HG02642 (cell line): Measurements from ENCODE around the gene TSKU.
"Not testable (repeated sequence)": the region's sequence is repeated elsewhere in the genome, so short reads cannot be mapped to it uniquely, and the experiment has no call there.

ENCODE experiments used
- ATAC-seq: cut with Tn5 transposase; IDR thresholded peaks from one replicate; pipeline ENCODE4 v1.9.1; 2021; ENCODE audit warnings: mild to moderate bottlenecking; ENCODE audit not compliant: unreplicated experiment, poor library complexity

Gene TSKU

GRCh38 chr11:76783294-76783895 is at the start of gene TSKU:
Gene TSKU (plus strand): TSS chr11:76783356. CDS start chr11:76795617, 12,261 bp downstream.
- ATAC-seq = no peak

- ATAC-seq = not testable (repeated sequence)
Observed at GRCh38 chr11:76733906-76734305, 49.2 kb upstream of the TSKU start.

DNA sequence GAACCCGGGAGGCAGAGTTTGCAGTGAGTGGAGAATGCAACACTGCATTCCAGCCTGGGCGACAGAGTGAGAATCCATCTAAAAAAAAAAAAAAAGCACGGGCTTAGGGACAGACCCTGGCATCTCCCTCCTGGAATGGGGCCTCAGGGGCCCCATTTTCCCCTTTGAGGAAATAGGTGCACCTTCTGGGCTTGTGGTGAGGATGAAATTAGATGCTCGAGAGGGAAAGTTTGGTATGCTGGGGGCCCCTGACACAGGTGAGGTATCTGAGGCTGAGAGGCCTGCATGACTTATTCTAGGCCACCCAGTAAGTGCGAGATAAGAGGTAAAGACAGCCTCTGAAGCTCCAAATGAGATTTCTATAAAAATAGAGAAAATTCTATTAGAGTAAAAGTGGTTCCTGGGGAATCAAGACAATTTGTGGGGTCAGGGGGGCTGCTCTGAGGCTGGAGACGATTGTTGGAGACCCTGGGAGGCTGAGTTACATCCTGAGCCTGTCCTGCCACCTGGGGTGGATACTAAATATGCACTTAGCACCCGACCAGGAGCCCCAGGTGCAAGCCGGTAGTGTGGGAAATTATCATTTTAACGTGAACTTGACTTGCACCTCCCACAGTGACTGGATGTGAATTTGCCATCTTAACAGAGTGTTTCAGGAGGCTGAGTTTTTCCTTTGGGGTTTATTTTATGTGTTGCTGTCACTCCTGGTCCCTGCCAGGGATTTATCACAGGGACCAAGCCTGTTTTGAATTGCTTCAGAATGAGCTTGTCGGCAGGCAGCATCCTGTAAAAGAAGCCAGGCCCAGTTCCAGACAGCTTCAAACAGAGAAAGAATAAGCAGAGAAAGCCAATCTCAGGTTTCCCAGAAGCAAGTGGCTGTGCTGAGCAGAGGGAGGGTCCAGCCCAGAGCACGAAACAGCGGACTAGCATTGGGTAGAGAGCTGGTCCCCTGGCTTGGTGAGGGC is 48.4 kb upstream of the TSKU start:
- ATAC-seq = no peak

- ATAC-seq = no peak
Observed at GRCh38 chr11:76735841-76736240, 47.3 kb upstream of the TSKU start.

DNA sequence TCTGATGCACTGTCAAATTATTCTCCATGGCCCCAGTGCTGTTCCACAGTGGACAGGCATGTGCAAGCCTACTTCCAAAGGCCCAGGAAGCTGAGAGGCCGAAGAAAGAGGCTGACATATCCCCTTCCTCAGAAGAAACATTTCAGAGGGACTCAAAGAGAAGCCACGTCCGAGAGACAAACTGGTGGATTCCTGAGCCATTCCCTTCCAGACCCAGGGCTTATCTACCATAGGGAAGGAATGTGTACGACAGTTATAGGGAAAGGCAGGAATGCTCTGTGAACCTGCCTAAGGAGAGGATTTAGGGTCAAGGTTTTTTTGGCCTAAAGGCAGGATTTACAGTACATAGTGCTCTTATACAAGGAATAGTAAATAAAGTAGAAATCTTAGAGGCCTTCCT is 46.9 kb upstream of the TSKU start:
- no peak for ATAC-seq

DNA sequence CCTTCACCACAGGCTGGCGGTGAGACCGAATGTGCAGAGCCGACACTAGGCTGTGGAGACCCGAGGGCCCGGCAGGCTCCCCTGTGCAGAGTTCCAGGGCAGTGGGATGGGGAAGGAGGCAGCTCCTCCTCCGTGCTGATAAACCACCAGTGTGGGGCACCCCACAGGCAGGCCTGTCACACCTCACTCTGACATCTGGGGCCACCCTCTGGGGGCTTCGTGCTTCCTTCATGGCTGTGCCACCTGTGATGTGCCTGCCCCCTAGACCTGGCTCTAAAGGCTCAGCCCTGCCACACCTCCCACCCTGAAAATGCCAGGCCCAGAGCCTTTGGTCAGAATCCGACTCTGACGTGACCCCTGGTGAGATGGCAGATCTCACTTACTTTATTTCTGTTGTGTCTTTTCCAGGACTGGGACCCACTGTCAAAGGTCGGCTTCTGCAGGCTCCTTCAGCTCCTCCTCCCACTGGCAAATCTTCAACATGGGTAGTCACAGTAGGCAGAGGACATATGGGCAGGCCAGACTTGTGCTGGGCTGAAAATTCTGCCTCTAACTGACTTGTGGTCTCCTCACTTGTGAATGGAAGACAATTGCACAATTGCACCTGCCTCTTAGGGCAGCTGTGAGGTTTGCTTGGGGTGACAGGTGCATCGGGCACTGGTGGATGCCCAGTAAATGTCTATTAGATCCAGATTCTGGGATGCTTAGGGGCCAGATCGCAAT is 46.2 kb upstream of the TSKU start:
- ATAC-seq = no peak

- no peak for ATAC-seq
Observed at GRCh38 chr11:76738618-76739240, 44.4 kb upstream of the TSKU start.

DNA sequence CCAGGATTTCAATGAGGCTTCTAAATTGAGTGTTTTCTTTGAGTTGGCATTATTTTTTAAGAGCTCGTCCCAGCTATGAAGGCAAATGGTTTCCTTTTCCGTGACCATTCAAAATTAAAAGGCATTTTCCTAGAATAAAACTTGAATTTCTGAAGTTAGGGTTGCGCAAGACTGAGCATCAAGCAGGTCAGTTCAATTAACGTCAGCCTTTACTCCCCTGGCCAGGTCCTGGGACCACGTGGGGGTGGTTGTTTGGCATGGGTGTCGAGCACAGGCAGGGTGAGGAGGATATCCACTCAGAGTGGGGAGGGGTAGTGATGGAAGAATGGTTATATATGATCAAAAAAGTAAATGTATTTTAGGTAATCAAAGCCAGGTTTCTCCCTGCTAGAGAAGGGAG is 43.4 kb upstream of the TSKU start:
- ATAC-seq = no peak

DNA sequence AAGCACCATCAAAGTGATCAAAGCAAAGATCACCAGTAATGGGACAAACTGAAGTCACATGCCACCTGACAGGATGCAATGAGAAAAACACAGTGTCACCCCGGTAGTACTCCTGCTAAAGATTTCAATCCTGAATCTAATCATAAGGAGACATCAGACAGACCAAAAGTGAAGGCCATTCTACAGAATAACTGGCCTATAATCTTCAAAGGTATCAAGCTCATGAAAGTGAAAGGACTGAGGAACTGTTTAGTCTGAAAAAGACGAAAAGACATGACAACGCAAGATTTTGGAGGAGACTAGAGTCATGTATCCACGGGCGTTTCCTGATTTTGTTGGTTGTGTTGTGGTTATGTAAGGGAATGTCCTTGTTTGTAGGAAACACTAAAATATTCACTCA is 42.4 kb upstream of the TSKU start:
- ATAC-seq = no peak

DNA sequence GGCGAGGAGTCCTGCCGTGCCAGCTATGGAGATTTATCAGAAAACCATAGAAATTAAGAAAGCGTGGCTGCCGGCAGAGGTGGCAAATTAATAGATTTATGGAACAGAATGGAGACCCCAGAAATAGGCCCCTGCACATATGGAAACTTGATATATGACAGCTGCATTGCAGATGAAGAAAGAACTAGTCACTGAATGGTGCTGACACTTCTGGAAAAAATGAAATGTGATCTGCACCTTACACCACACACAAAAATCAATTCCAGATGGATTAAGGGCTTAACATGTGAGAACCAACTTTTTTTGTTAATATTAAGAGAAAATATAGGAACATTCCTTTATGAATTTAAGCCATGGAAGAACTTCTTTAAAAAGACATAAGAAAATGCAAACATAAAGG is 40.3 kb upstream of the TSKU start:
- ATAC-seq = no peak

- no peak for ATAC-seq
Observed at GRCh38 chr11:76744186-76745043, 38.7 kb upstream of the TSKU start.

GRCh38 chr11:76745044-76745376 is 38.1 kb upstream of the TSKU start:
- no peak for ATAC-seq

DNA sequence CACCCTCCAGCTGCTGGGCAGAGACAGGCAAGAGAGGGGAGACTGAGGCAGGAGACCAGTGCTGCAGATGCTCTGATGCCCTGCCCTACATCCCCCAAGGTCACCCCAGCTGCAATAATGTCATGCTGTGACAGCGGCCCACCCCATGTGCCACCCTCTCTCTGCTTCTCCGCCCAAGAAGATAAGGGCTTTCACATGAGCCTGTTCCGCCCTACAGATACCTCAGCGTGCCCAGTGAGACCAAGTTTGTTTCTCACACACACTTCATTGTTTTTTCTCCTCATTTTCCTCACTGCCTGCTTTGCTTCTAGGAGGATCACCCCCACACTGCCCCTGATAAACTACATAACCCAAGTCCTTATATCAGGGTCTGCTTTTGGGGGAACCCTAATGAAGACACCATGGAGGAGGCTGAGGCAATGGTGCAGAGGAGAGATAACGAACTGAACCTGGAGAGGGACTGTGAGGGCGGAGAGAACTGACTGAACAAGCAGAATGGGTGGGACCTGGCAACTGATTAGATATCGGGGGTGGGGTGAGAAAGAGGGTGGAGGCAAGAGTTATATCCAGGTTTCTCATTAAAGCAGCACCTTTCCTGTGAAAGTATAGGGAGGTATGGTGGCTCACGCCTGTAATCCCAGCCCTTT is 37.5 kb upstream of the TSKU start:
- ATAC-seq = no peak

GRCh38 chr11:76747153-76747914 is 35.8 kb upstream of the TSKU start:
- ATAC-seq = no peak

GRCh38 chr11:76747915-76748860 is 35.0 kb upstream of the TSKU start:
- ATAC-seq = no peak

DNA sequence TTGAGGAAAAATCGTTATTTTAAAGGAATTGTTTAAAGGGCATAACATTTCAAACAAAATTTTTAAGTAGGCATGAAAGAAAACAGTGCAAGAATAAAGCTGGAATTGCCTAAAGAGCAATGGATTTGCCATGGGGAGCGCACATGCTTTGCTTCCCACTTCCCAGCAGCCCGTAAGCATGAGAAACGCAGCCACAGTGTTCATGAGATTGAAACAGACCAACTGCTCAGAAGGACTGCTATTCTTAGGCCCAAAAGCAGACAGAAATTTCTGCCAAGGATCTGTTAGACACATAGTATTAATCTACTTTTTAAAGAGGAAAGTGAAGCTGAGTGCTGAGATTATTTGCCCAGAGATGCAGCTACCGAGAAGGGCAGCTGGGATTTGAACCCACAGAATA is 34.2 kb upstream of the TSKU start:
- no peak for ATAC-seq

- no peak for ATAC-seq
Observed at GRCh38 chr11:76750067-76750466, 33.1 kb upstream of the TSKU start.

DNA sequence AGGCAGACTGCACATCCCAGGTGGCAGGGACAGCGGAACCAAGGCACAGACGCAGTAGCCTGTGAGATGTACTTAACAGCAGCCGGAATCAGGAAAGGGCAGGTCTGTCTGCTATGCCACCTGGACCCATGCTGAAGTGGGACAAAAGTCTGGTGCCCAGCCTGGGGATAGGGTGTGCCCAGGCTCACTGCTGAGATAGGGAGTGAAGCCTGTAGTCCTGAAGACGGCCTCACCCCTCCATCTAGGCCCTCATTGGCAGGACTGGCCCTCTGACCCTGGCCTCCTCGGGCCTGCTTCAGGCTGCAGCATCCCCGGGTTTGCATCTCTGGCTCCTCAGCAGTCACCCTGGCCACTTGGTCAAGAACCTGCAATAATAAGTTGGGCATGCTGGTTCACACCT is 32.4 kb upstream of the TSKU start:
- ATAC-seq = no peak
